C1 segment of cervical spinal cord (tissue), 14 donors: ENCODE results near the gene CBX2.
"Not testable (repeated sequence)": the region's sequence is repeated elsewhere in the genome, so short reads cannot be mapped to it uniquely, and the experiment has no call there.

Experiments used
- DNase-seq, 14 donors: peaks; one replicate each; lab custom pipeline; 2025; lab: John Stamatoyannopoulos, UW

The CBX2 gene

GRCh38 chr17:79769570-79770506, 8.1 kb upstream of the CBX2 start:
- DNase-seq: no peak

GRCh38 chr17:79771276-79771675, 6.7 kb upstream of the CBX2 start:
- no peak for DNase-seq

GRCh38 chr17:79772726-79773125, 5.2 kb upstream of the CBX2 start:
- not testable (repeated sequence) for DNase-seq

DNA sequence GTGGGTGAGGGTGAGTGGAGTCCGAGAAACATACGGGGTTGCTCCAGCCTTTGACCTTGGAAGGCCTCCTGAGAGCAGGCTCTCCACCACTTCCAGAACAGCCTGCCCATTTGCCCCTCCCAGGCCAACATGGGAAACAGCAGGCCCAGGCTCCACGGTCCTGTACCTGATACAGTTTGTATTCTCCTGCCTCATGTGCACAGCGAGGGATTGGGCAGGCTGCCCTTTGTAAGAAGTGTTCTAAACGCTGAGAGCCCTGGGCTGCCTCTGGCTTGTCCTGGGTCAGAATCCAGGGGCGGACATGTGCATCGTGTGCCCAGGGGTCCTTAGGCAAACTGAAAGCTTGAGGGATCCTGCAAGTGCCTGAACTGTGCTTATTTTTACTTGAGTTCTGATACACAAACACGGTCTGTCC, 3.4 kb upstream of the CBX2 start:
- no peak for DNase-seq

GRCh38 chr17:79775632-79776031, 2.3 kb upstream of the CBX2 start:
- no peak for DNase-seq

GRCh38 chr17:79776376-79777119, 1.4 kb upstream of the CBX2 start:
- no peak for DNase-seq

DNA sequence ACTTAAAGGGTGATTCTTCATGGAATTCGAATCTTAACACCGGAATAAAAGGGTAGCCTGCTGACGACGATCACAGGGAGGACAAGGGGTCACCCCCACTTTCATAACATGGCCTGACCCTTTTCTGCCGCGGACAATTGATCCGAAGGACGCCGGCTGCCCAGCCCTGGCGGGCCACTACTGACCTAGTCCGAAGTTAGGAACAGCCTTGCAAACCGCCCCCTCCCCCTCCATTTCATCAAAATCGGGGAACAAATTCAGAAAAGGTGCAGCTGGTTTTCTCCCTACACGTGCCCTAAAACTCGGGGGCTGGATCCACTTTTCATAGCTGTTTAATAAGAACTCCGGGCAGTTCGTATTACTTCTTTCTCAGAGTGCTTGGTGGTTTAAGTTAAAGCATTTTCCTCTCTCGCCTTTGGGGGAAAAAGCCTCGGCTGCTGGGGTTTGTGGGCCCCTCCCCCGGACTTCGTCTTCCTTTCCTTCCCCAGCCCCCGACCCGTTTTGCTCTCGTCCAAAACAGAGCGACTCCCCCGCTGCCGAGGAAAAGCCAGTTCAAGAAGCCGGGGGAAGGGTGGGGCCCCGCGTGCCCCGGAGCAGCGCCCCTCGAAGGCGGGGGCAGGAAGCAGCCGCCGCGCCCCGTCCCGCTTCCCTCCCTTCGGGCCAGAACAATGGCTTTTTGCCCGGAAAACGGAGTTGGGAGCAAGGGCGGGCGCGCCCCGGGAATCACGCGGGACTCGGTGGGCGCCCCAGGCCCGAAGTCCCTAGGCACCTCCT, 641 bp upstream of the CBX2 start:
- DNase-seq: peak in 8 of 14 donors; percentile 15 to 76 (median 60)

DNA sequence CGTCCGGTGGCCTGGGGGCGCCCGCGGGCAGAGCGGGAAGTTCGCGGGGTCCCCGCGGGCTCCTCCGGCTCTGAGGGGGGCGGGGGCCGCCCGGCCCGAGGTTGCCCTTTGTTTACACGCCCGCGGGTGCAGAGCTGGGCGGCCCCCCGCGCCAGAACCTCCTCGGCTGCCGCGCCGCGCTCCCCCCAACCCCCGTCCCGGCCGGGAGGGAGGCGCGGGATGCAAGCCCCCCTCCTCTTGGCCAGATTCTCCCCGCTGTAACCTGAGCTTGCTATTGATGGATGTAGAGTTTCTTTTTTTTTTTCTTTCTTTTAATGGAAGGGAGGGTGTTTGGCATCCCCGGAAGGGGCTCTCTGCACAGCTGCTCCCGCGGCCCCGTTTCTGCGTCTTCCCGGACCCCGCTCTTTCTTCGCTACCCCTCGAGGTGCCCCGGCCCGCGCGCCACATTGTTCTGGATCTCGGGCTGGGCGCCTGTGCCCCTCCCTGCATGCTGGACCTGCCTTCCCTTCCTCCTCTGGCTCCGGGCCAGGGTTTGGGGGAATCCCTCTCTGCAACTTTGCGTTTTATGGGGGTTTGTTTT, 646 bp downstream of the CBX2 start:
- DNase-seq: peak in 1 of 14 donors; percentile 2

DNA sequence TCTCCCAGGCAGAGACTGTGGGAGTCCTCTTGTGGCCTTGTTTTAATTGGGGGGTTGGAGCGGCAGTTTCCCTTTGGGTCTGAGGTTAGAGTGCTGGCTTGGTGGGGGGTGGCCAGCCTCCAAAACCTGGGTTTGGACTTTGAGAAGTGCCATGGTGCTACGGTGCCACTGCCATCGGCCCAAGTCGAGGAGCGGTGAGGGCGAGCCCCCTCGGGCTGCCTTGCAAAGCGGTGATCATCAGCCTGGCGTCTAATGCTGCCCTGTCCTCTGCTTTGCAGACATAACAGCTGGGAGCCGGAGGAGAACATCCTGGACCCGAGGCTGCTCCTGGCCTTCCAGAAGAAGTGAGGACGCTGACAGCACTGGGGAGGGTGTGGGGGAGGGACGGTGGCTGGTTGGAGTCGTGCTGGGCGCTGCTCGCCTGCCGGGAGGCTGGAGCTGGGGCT, 1.2 kb downstream of the CBX2 start:
- DNase-seq: no peak

DNA sequence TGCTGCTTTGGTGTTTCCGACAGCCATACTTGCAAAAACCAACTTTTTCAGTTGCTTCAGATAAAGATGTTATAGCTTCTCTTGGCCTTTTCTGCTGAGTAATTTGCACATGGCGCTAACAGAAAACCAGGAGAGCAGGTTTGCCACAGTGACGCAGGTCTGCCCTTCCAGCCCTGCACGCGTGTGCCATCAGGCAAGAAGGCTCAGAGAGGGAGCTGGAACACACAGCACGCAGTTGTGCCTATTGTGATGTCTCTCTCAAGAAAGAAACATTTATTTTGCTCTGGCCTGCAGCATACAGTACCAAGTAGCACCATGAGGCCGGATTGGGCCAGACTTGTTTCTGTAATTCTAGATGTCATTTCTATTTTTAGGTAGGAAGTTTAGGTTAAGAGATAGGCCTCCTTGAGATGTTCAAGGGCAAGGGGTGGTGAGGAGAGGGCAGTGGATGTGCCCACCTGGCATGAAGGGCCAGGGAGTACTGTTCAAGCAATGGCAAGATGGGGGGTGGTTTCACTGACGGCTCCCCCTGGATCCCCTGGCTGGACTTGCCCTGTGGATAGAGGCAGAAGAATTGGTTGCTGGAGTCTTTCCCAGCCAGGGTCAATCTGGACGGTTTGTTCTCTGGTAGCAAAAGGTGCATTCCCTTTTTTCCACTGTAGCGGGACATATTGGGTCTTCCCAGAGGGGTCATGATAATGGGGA, 1.9 kb downstream of the CBX2 start:
- DNase-seq: no peak

GRCh38 chr17:79781012-79781650, 3.2 kb downstream of the CBX2 start:
- DNase-seq: no peak

GRCh38 chr17:79781736-79782575, 4.0 kb downstream of the CBX2 start:
- no peak for DNase-seq

GRCh38 chr17:79783891-79784290, 5.9 kb downstream of the CBX2 start:
- DNase-seq: no peak

DNA sequence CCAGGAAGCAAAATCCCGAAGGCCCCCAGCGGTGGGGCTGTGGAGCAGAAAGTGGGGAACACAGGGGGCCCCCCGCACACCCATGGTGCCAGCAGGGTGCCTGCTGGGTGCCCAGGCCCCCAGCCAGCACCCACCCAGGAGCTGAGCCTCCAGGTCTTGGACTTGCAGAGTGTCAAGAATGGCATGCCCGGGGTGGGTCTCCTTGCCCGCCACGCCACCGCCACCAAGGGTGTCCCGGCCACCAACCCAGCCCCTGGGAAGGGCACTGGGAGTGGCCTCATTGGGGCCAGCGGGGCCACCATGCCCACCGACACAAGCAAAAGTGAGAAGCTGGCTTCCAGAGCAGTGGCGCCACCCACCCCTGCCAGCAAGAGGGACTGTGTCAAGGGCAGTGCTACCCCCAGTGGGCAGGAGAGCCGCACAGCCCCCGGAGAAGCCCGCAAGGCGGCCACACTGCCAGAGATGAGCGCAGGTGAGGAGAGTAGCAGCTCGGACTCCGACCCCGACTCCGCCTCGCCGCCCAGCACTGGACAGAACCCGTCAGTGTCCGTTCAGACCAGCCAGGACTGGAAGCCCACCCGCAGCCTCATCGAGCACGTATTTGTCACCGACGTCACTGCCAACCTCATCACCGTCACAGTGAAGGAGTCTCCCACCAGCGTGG, 6.5 kb downstream of the CBX2 start:
- no peak for DNase-seq

GRCh38 chr17:79785017-79785899, 7.3 kb downstream of the CBX2 start:
- no peak for DNase-seq

DNA sequence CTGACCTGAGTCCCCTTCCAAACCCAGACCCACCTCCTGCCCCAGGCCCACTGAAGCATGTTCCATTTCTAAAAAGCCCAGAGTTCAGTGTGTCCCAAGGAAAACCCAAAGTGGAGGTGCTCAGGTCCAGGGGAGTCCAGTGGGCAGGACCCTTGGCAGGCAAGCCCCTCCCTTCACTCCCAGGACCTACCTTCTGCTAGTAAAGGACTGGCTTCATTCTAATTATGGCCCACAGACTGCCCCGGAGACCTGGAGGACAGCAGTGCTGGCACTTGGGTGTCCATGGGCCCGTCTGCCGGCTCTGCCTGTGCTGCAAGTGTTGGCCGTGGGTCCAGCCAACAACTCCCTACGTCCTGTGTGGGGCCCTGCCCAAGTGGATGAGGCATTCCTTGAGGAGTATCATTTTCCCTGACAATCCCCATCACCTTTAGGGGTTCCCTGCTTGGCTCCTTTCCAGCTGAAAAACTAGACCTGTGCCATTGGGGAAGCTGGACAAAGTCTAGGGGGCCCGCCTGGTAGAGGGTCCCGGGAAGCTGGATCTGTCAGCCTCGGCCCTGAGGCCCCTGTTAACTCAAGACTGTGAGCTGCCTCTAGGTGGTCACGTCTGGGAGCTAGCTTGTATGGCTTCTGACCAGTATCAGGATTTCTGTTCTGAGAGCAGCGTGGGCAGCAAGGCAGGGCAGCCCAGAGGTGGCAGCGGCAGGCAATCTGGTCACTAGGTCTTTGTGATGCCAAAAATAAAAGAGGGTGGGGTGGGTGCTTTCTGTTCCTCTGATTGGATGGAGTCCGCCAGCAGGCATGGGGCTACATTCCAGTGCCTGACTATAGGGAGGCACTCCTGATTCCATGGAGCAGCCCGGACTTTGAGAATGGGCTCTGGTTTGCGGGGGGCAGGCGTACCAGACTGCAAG, 8.2 kb downstream of the CBX2 start:
- DNase-seq: no peak
